HG03066 (cell line): ENCODE measurements around the gene PBOV1.

ENCODE experiments used
- ATAC-seq: cut with Tn5 transposase; IDR thresholded peaks from one replicate; pipeline ENCODE4 v1.9.1; 2021; ENCODE audit warnings: low read depth; ENCODE audit not compliant: unreplicated experiment

The PBOV1 gene

DNA sequence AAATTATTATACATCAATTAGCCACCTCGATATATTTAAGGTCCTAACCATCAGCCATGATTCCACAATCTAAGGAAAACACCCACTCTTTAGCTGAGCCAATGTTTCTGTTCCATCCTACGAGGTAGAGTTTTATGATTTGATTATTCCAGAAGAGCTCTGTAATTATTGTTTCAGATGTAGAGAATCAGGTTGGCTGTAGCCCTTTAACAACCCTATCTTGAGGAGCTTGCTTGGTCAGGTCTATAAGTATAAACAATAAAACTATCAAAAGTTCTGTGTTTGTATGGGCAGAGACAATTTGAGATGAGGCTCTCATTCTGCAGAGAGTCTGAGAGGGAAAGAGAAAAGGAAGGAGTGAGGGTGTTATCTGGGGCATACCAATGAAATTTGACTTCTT lies at the start of gene PBOV1:
PBOV1 (minus strand) TSS at position 43 of the 400 bp plus-strand sequence. CDS start 96 bp downstream, outside the sequence.
- ATAC-seq = no peak

DNA sequence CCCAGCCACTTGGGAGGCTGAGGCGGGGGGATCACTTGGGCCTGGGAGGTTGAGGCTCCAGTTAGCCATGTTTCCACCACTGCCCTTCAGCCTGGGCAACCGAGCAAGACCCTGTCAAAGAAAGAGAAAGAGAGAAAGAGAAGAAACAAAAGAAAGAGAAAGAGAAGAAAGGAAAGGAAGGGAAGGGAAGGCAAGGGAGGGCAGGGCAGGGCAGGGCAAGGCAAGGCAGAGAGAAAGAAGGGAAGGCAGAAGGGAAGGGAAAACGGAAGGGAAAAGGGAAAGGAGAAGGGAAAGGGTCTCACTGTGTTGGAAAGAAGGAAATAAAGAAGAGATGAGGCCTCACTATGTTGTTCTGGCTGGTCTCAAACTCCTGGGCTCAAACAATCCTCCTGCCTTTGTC lies 47.8 kb upstream of the PBOV1 start:
- no peak for ATAC-seq

DNA sequence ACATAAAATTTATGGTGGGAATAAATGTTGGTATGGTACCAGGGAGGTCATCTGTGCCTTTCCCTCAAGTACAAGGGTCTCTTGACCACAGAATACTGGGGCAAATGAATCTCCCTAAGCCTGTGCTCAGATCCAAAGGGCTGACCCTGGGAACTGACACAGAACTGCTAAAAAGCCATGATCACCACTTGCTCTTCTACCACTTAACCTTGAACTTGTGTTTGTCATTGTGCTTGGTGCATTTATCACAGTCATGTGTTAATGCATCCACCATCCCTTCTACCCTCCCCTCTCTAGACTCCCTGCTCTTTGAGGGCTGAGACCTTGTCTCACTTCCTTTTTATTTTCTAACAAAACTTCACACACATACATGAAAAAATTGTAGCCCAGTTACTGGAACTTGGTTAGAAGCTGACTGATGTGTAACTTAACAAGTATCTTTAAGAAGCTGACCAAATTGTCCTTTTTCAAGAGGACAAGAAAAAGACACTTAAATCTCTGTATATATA lies 46.1 kb upstream of the PBOV1 start:
- ATAC-seq = no peak

DNA sequence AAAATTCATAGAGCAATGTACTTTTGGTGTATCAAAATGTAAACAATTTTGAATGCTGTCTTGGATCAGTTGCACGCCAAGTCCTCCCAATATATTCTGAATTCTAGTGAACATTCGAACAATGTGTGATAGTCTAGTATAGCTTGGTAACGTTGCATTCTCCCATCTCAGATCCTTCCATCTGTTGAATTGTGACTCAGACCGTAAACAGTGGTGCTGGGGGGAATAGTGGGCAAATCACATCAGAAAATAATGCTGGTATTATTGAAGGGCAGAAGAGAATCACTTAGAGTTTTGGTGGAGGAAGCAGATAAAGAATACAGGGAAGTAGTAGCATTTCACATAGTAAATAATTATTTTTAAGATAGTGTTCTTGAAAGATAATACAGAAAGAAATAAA lies 45.7 kb upstream of the PBOV1 start:
- ATAC-seq = no peak

DNA sequence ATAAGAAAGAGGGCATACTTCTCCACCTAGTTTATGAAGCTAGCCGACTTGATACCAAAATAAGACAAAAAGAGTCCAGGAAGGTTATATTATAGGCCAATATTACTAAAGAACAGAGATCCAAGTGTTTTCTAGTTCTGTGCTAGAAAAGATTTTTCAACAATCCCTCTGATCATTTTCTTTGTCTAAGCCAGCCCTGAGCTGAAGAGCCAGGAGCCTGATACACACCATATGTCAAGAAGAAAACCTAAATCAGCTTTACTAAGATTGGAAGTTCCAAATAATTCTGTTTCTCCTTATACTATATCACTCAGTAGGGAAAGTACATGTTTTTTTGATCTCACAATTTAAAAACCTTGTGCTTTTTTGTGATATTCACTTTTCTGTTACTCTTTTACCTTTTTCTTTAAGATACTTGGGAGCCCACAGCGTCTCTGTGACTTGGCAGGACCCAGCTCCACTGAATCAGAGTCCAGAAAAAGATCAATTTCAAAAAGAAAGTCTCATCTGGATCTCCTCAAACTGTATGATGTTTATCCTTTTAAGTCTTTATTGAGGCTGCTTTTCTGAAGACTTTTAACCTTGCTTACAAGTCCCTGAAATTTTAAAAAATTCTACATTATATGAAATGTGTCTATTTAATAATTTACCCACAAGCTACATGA lies 43.0 kb upstream of the PBOV1 start:
- no peak for ATAC-seq

DNA sequence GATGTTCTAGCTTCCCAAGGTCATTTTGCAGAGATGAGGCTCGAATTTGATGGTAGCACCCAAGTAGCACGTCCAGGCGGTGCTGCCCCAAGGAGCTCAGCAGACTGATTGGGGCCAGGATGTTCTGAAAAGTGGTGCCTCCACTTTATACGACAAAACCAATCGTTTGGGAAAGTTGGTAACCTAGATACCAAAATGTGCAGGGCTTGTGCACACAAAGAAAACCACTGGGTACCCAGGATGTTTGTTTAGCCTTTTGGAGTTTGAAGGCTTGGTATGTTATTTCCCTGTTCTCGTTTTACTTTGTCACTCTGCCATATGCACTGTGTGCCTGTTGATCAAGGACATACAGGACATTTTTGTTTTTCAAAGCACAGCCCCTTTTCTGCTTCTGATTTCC lies 40.7 kb upstream of the PBOV1 start:
- no peak for ATAC-seq

DNA sequence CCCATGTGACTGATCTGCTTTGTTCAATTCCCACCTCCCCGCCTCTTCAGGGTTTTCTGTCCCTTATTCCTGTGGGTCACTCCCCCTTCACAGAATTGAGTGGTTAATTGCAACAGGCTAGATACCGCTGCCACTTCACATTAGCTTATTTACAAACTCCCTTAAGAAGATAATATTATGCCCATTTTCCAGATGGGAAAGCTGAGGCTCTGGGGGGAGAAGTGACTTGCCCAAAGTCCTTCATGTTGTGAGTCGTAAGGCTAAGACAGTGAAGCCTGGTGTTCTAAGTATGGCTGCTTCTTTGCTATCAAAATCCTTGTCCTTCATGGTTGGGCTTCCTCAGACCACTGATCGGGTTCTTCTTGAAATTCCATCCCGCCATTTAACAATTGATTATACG lies 39.9 kb upstream of the PBOV1 start:
- no peak for ATAC-seq

DNA sequence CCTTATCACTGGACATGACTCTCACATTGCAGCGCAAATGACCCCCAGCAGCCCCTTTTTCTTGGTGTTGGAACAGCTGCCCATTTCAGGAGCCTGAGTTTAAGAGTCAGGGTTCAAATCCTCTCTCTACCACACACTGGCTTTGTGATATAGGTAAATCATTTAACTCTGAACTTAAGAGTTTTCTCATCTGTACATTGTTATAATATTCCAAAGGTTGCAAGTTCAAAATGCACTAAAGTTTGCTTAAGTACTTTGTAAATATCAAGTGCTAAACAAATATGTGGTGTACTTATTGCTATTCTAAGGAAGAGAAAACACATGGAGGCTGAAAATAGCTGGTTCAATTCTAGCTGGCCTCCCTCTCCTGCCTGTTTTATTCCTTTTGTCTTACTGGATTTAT lies 39.3 kb upstream of the PBOV1 start:
- no peak for ATAC-seq

DNA sequence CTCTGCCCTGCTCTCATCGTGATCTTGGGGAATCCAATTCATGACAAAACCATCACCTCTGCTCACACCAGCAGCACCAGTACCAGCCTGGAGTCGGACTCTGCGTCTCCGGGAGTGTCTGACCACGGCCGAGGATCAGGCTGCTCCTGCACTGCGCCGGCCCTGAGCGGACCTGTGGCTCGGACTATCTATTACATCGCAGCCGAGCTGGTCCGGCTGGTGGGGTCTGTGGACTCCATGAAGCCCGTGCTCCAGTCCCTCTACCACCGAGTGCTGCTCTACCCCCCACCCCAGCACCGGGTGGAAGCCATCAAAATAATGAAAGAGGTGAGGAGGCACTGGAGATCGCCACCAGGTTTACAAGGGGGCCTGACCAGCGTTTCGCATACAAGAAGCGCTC lies 37.2 kb upstream of the PBOV1 start:
- no peak for ATAC-seq

DNA sequence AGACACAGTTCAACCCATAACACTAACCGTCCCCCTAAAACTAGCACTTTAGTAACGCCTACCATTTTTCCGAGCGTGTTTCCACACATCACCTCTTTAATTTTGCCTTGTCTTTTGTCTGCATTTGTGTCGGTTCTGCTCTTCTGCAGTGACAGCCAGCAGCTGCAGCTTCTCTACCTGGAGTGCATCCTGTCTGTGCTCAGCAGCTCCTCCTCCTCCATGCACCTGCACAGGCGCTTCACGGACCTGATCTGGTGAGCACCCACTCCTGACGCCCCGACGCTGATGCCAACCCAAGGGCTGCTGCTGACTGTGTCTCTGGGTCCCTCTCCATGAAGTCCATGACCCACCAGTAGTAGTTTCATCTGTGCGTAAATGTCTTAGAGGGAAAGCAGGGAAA lies 35.4 kb upstream of the PBOV1 start:
- no peak for ATAC-seq

DNA sequence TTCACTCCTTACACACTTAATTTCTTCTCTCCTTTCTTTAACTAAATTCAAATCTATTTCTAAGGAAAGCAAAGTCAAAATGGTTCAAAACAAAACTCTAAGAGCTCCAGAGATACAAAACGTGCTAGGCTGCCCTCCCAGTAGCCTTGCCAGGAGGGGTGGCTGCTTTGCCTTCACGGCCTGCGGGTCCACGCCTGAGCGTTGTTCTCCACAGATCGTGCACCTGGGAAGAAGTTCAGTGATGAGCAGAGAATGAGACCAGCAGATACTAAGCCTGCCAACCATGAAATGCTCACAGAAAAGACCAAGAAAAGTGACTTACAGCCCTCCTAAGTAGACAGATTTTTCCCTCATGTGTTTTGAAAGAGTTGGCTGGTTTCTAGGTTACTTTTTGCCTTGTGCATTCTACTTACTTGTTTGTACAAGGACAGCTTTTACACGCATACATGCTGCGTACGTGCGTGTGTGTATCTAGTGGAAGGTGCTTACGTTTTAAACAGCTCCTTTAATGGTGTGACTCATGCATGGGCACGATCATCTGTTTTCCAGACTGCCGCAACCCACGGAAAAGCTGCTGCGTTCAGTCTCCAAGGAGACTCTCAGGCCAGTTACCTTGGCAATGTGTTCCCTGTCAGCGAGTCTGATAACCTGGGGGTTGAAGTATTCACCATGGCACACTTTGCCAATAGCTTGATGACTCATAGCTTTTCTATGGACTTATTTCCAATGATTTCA lies 32.4 kb upstream of the PBOV1 start:
- no peak for ATAC-seq

DNA sequence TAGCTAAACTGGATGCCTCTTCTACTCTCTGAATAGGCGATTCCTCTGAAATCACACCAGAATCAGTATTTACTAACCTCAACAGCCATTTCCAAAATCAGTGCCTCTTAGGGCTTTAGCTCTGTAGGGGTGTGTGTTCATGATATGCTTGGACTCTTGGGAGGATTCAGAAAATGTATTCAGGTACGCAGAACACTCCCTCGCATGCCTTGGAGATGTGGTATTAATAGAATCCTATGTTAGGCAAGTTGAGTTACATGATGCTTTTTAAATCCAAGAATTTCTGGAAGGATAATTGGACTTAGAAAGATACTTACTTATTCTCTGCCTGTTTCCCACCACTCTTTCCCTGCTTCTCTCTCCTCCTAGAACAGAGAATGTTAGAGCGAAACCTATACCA lies 31.8 kb upstream of the PBOV1 start:
- ATAC-seq = no peak

DNA sequence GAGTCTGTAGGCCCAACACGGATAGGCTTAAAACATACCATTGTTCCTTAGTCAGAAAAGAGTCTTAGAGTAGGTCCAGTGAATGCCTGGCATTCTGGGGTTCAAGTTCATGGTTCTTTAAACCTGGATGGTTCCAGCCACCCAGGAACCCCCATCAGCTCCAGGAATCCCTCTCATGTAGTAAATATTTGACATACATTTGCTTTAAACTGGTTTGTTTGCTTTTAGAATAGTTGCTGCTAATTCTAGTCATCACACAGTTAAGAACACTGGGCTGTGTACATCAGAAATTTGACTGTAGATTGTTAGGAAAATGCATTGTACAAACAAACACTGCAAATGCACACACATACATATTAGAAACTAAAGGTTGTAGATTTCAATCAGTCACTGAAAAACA lies 30.6 kb upstream of the PBOV1 start:
- no peak for ATAC-seq

DNA sequence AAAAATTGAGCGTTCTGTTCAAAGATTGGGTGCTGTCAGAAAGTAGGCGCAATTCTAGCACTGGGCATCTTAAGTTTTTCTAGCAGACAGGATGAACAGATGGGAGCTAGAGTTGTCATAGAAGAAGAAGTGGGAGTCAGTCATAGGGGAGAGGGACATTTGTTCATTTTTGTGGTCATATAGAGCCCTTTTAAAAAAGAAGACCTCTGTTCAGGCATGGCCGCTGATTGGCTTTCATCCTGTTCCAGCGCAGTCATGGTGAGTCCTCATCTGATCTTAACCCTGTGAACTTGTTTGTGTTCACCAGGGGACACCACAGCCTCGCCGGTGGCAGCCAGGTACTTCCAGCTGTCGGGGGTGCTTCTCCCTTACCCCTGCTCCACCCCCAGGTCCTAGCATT lies 29.7 kb upstream of the PBOV1 start:
- no peak for ATAC-seq

DNA sequence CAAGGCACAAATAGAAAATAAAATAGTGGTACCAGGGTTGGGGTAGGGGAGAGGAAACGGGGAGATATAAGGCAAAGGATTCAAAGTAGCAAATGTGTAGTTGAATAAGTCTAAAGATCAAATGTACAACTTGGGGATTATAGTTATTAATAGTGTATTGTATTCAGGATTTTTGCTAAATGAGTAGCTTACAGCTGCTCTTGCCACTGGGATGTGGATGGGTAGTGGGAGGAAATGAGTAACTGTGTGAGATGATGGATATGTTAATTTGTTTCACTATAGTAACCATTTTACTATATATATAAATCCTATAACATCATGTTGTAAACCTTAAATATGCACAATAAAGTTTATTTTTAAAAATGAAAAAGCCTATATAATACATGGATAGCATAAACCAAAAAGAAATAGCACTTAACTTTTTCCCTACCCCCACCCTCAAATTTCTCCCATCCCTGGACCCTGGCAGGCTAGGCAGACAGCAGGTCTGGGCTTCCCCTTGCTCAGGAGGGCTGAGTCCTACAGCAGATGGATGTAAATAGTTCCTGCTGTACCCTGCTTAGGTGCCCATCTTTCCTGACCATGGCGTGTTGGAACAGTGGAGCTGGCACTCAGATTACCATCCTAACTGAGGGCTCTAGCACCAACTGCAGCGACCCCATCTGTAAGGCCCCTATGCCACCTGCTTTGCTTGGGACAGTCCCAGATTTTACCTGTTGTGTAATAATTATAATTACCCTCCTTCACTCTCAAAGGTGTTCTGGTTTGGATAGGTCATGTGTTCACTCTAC lies 28.6 kb upstream of the PBOV1 start:
- ATAC-seq = no peak

DNA sequence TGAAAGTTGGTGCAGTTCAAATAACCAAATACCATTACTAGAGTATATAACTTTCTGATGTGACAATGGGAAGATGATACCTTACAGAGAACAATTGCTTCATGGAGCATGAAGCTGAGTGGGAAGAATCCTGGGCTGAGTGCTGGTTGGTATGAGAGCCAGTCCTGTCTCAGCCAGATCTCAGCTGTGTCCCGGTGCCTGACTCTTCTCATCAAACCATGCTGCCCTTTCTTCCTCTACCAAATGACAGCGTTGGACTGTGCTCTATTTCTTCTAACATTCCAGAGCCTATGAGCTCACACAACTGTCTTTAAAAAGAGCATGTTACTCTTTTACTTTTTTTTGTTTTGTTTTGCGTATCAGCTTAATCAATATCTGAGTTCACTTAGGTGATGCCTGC lies 27.5 kb upstream of the PBOV1 start:
- no peak for ATAC-seq

DNA sequence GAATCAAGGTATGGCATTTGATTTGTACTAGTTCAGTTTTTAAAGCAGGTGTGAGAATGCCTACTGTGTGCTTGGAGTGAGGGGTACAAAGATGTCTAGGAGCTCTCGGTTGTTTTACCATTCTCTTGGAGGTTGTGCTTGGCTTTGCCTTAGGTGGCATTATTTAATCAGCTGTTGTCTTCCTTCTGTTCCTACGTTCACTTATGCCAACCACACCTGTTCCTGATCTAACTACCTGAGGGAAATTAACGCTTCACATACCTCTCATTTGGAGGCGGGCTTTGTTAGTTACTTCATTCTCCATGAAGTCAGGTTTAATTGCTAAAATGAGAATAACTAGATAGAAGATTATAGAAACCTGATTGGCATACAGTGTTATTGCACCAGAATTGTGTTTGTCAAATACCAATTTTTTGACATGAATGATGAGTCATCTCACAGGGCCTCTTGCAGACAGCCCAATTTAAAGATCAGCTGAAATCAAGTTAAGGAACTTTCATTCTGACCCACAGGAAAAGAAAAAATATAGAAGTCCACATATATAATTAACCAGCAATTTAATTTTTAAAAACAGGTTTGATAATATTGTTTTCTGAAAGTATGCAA lies 24.8 kb upstream of the PBOV1 start:
- no peak for ATAC-seq

DNA sequence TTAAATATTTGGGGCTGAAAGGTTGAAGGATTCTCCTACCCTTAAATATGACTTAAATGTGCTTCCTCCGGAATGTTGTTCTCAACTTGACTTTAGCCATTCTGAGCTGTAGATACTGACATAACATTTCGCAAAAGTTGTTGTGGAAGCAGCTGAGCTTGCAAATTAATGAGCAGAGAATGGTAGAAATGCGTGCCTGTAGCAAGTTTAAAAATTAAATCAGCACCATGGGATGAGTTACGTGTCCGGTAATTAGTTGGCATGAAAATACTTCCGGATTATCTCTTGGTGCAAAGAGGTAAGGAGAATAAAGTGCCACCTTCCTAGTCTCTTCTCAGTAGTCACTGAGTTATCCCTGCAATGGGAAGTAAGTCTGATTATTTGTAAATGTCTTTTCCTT lies 23.6 kb upstream of the PBOV1 start:
- ATAC-seq = no peak

DNA sequence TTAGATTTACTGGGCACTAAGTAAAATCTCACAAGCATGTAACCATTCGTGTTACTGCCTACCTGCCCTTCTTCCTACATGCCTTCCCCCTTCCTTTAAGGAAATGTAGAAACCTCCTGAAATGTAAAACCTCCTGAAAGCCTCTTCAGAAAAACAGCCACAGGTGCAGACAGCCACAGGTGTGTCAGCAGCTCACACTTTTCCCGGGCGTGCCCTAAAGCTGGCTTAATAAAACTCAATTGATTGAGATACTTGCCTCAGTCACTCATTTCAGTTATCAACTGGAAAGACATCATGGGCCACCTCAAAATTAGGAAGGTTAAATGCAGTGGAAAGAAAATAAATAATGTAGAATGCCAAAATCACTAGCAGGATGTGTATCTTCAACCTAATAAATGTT lies 23.1 kb upstream of the PBOV1 start:
- ATAC-seq = no peak

DNA sequence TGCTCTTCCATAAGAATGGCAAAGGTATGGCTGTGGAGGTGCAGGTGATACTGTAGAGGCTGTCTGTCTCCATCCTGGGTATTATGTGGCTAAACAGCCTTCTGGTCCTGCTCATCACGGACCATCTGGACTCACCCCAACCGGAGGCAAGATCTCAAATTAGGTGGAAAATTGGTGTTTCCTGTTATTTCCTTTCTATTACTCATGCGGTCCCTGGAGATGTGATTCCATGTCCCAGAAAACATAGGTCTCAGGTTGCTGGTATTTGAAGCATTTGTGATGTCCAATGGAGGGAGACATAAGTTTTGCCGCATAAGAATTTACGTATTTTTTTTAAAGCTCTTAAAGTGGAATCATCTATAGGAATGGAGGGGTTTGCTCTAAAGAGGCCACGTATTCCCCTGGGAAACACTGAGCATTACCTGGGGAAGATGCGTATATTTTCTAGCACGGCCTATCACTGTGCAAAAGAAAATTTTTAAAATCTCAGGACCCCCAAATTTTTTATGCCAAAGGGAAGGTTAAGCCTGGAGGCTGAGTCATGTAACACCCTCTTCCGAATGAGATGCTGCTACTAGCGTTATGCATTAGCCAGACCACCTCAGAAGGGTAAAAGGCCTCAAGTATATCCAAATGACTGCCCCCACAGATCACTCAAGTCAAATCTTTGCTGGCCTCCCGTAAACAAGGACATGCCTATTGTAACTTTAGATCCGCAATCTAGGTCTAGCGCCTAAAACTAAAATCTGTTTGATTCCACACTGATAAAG lies 22.4 kb upstream of the PBOV1 start:
- ATAC-seq = no peak
